Tibial nerve (tissue), 3 donors: ENCODE data around the gene EIF4ENIF1.

Experiments
- CTCF ChIP-seq, 5 experiments: fragments of 200-600 bp in 3 of 5; fragments of 450-650 bp in 2 of 5; sonication (generic) in 3 of 5; IDR thresholded peaks; one replicate each; pipeline ENCODE4 v1.5.1; 2016 to 2019; ENCODE audit warnings: antibody characterized with exemption in 5 of 5, mild to moderate bottlenecking in 3 of 5, moderate library complexity in 2 of 5
- POLR2A ChIP-seq, 2 donors: fragments of 450-650 bp; IDR thresholded peaks; one replicate each; pipeline ENCODE4 v1.6.1; 2017; ENCODE audit warnings: antibody characterized with exemption in 2 of 2, mild to moderate bottlenecking in 2 of 2, moderate library complexity in 2 of 2

DNA sequence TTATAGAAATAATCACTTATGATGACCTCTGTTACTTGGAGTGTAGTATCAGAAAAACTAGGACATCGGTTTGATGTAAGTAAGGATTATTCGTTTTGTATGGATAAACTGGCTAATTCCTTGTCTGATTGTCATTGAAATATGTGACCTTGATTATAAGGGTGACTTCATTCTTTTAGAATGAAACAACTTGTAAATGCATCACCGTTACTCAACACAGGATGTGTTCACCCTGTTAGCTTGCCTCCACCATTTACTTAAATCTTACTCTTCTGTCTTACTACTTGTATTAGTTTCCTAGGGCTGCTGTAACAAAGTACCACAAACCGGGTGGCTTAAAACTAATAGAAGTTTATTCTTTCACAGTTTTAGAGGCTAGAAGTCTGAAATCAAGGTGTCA, 14.6 kb upstream of the EIF4ENIF1 start:
- TF ChIP-seq POLR2A (IDR thresholded peaks at IDR 0.05) (no peak), CTCF (IDR thresholded peaks at IDR 0.05) (no peak)
